Left kidney (tissue), 2 donors: Measurements from ENCODE around the gene ATAT1. TPM values are rescaled to one million over a fixed set of nuclear protein-coding genes. Genes with fewer than 3 reads are reported as not detected.
A peak's percentile ranks its signal among the peaks of the same experiment; 100 is the strongest.

Experiments used
- DNase-seq: peaks from one replicate; pipeline ENCODE4 v3.0.0-alpha.2; 2013
- polyA plus RNA-seq: library from polyadenylated mRNA; unstranded; fragments of 120-200 nt; gene quantifications from one replicate; pipeline ENCODE4 v1.2.1, GENCODE V29; 2013; ENCODE audit not compliant: insufficient read length

ATAT1 gene
- polyA plus RNA-seq, 1 donor: 60.6 TPM

GRCh38 chr6:30612687-30613248 is 13.9 kb upstream of the ATAT1 start:
- peak; percentile 47 for DNase-seq

GRCh38 chr6:30613251-30614043 is 13.2 kb upstream of the ATAT1 start:
- DNase-seq: no peak

- DNase-seq: no peak
Measured at GRCh38 chr6:30614044-30614842, 12.4 kb upstream of the ATAT1 start.

GRCh38 chr6:30614843-30615218 is 11.8 kb upstream of the ATAT1 start:
- DNase-seq: peak; percentile 99

GRCh38 chr6:30615219-30615957 is 11.3 kb upstream of the ATAT1 start:
- DNase-seq: peak; percentile 80

GRCh38 chr6:30615958-30616810 is 10.5 kb upstream of the ATAT1 start:
- no peak for DNase-seq

GRCh38 chr6:30616811-30617564 is 9.7 kb upstream of the ATAT1 start, which contains the start of gene PPP1R10:
Gene PPP1R10, minus strand, starts transcription at chr6:30617243. Its CDS starts 7,299 bp downstream, at chr6:30609944.
- DNase-seq: peak; percentile 100

- DNase-seq: peak; percentile 98
Measured at GRCh38 chr6:30617565-30618269, 9.0 kb upstream of the ATAT1 start, which contains the start of gene MRPS18B. Gene MRPS18B, plus strand, starts transcription at chr6:30617840. Its CDS starts 26 bp downstream, at chr6:30617866.

GRCh38 chr6:30618270-30618797 is 8.3 kb upstream of the ATAT1 start:
- DNase-seq: no peak

- DNase-seq: no peak
Measured at GRCh38 chr6:30619561-30619960, 7.1 kb upstream of the ATAT1 start.

GRCh38 chr6:30625511-30625910 is 1.2 kb upstream of the ATAT1 start:
- no peak for DNase-seq

GRCh38 chr6:30635834-30636233 is 9.2 kb downstream of the ATAT1 start:
- DNase-seq: no peak

- no peak for DNase-seq
Measured at GRCh38 chr6:30640481-30640880, 13.8 kb downstream of the ATAT1 start.

- DNase-seq: no peak
Measured at GRCh38 chr6:30641048-30641447, 14.4 kb downstream of the ATAT1 start.

GRCh38 chr6:30643656-30644055 is 17.0 kb downstream of the ATAT1 start:
- DNase-seq: no peak

- DNase-seq: no peak
Measured at GRCh38 chr6:30644769-30645168, 18.1 kb downstream of the ATAT1 start.

- no peak for DNase-seq
Measured at GRCh38 chr6:30645989-30646388, 19.3 kb downstream of the ATAT1 start.

GRCh38 chr6:30646450-30647241 is 20.0 kb downstream of the ATAT1 start, which contains the start of gene C6orf136:
Gene C6orf136, plus strand, starts transcription at chr6:30647133. Its CDS starts 99 bp downstream, at chr6:30647232.
- peak; percentile 89 for DNase-seq
